Omental fat pad (tissue), 4 donors: ENCODE results near the gene NELL1. TPM values are rescaled to one million over a fixed set of nuclear protein-coding genes. Genes with fewer than 3 reads are reported as not detected.

ENCODE experiments used
- ATAC-seq: fragments of 150-250 bp; one replicate; pipeline ENCODE4 v1.9.1; 2016; ENCODE audit warnings: mild to moderate bottlenecking, moderate library complexity; ENCODE audit not compliant: low FRiP score
- DNase-seq: peaks from one replicate; pipeline ENCODE4 v3.0.0-alpha.2; 2019; ENCODE audit warnings: low spot score
- total RNA-seq, 4 donors: library from RNA; depleted of rRNA; stranded (reverse); fragments of >200 nt; gene quantifications; one replicate each; pipeline ENCODE4 v1.1.0, GENCODE V29; 2016
- TF ChIP-seq, protein P1 (sequence below), 3 donors: fragments of 450-650 bp; IDR thresholded peaks; one replicate each; pipeline ENCODE4 v1.5.1; 2016 to 2017; ENCODE audit warnings: antibody characterized with exemption in 3 of 3, mild to moderate bottlenecking in 3 of 3, moderate library complexity in 2 of 3

The NELL1 gene
- total RNA-seq, 4 donors from 2014 or later = 0.48 to 1.3 TPM; not detected in 2

DNA sequence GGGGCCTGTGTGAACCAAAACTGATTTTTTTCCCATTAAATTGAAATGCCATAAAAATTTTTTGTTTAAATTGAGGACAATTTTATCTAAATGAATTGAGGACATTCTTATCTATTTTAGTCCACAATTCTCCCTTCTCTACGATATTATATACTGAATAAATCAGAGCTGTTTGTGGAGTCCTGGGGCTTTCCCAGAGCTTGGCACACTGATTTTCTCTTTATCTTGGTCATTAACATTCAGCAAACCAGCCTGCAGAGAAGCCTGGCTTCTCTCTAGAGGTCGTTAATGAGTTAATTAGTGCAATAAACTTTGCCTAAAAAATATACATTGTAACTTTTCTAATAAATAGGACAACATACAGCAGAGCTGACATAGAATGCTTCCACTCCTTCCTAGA lies 615.7 kb downstream of the NELL1 start:
- DNase-seq (no peak), ATAC-seq (no peak)
- TF ChIP-seq, protein P1, sequence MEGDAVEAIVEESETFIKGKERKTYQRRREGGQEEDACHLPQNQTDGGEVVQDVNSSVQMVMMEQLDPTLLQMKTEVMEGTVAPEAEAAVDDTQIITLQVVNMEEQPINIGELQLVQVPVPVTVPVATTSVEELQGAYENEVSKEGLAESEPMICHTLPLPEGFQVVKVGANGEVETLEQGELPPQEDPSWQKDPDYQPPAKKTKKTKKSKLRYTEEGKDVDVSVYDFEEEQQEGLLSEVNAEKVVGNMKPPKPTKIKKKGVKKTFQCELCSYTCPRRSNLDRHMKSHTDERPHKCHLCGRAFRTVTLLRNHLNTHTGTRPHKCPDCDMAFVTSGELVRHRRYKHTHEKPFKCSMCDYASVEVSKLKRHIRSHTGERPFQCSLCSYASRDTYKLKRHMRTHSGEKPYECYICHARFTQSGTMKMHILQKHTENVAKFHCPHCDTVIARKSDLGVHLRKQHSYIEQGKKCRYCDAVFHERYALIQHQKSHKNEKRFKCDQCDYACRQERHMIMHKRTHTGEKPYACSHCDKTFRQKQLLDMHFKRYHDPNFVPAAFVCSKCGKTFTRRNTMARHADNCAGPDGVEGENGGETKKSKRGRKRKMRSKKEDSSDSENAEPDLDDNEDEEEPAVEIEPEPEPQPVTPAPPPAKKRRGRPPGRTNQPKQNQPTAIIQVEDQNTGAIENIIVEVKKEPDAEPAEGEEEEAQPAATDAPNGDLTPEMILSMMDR (IDR thresholded peaks at IDR 0.05) = no peak

DNA sequence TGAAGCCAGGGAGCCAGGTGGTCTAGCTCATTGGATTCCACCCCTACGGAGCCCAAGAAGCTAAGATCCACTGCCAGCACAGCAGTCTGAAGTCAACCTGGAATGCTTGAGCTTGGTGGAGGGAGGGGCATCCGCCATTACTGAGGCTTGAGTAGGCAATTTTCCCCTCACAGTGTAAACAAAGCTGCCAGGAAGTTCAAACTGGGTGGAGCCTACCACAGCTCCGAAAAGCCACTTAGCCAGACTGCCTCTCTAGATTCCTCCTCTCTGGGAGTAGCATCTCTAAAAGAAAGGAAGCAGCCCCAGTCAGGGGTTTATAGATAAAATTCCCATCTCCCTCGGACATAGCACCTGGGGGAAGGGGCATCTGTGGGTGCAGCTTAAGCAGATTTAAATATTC lies 620.3 kb downstream of the NELL1 start:
- DNase-seq (no peak), ATAC-seq (no peak)
- TF ChIP-seq, protein P1 (IDR thresholded peaks at IDR 0.05) = no peak

DNA sequence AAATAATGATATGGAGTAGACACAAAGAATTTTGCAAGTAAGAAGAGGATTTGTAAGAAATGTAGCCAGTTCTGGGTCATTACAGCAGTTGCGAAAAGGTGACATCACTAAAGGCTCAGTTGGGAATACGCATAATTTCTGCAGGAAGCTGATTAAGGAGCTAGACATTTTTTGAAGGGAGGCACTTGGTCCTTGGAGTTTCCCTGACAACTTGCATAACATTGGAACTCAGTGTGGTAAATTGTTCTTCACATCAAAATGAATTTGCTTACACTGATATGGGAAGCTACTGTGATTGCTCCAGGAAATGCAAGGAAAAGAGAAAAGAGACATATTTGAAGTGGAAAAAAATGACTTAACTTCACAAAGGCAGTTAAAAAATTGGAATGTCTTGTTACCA lies 626.1 kb downstream of the NELL1 start:
- ATAC-seq (no peak), DNase-seq (no peak)
- TF ChIP-seq, protein P1 (IDR thresholded peaks at IDR 0.05) = no peak

DNA sequence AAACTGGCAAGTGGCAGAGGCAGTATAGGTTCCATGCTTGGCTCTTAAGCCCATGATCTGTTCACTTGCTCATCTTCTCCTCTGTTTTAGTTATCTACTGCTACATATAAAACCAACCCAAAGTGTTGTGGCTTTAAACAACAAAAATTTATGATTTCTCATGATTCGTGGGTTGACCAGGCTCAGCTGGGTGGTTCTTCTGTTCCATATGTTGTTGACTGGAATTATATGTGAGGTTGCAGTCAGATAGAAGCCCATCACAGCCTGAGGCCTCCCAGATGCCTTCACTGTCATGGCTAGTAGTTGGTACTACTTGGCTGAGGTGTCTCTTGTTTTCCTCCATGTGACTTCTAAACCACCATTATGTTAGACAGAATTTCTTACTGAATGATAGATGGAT lies 632.6 kb downstream of the NELL1 start:
- TF ChIP-seq, protein P1 (IDR thresholded peaks at IDR 0.05) = no peak
- DNase-seq (no peak), ATAC-seq (no peak)

DNA sequence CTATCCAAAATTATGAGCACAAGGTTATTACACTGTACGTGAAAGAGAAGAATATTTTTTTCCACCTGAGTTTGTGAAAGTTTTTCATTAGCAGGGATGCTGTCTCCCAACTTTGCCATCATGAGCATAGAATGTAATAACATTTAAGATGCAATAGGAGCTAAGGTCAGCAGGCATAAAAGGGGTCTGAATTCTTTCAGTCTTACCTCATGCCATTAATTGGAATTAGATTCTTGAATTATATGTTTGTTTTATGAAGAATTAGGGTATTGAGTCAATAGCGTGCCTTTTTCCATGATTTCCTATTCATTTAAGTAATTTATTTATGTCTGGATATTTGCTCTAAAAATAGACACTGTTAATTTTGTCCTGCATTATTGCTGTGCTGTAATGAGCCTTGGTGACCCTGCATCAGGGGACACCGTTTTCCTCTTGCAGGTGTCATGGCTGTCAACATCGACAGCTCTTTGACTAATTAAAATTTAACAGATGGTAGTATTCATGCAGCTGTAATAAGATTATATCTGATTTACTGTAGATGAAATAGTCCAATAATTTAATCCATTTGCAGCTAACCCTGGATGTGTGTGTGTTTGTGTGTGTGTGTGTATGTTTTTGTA lies 637.5 kb downstream of the NELL1 start:
- TF ChIP-seq, protein P1 (IDR thresholded peaks at IDR 0.05) = no peak

DNA sequence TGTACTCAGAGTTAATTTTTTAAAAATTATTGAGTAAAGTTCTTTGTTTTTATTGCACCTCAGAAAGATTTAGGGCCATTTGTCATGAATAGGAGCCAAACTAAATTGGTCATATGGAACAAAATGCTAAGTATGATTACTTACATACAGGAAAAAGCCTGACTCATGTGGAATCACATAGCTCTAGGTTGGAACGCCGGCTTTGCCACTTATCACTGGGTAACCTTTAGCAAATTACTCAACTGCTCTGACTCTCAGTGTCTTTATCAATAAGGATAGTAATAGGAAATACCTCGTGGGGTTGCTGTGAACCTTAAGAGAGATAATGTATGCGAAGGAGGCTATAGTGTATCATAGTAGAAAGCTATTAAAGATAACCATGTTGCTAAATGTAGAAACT lies 638.5 kb downstream of the NELL1 start:
- DNase-seq (no peak), ATAC-seq (no peak)
- TF ChIP-seq, protein P1 (IDR thresholded peaks at IDR 0.05) = no peak

More for the DNA sequence above, 637.5 kb downstream of the NELL1 start:
- DNase-seq = no peak
- no peak for ATAC-seq

DNA sequence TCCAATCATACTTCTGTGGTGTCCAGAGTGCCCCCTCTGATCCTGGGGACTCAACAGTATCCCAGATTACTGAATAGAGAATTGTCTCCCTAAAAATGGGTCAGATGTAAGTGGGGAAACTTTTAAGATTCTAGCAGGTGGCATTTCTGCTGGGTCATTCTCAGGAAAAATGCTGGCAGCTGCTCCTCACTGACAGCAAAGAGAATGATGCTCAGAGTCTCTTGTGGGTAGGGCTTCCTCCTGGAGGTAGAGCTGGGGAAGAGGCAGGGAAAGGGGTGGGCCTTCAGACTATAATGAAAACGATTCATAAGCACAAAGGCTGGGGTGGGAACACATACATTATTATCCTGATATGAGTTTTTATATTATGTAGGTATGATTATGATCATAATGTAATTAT lies 647.2 kb downstream of the NELL1 start:
- DNase-seq (no peak), ATAC-seq (no peak)
- TF ChIP-seq, protein P1 (IDR thresholded peaks at IDR 0.05) = no peak
